H1 (cell line): ENCODE data around the gene NTPCR.

Source experiments
- ATF3 ChIP-seq: IDR thresholded peaks from 2 replicates; pipeline ENCODE4 v1.6.1; 2011; ENCODE audit warnings: low read depth, mild to moderate bottlenecking, low read length; ENCODE audit not compliant: insufficient read depth
- BRCA1 ChIP-seq: IDR thresholded peaks from 2 replicates; pipeline ENCODE4 v1.6.1; 2012; ENCODE audit warnings: low read depth, low read length, improper control_type of control experiment
- CHD2 ChIP-seq: IDR thresholded peaks from 2 replicates; pipeline ENCODE4 v1.6.1; 2012; ENCODE audit warnings: low read length, improper control_type of control experiment
- CTCF ChIP-seq, 3 experiments: IDR thresholded peaks; 1 replicate in 2 of 3; 2 replicates in 1 of 3; pipeline versions ENCODE4 v1.5.1 to v1.6.1; 2011; ENCODE audit warnings: low read length in 3 of 3, mild to moderate bottlenecking in 3 of 3, inconsistent platforms in 2 of 3, low read depth in 1 of 3, moderate library complexity in 1 of 3; ENCODE audit not compliant: insufficient read depth in 1 of 3; ENCODE audit errors: control extremely low read depth in 1 of 3
- GABPA ChIP-seq: IDR thresholded peaks from 2 replicates; pipeline ENCODE4 v1.6.1; 2011; ENCODE audit warnings: mild to moderate bottlenecking, low read length, moderate library complexity, borderline replicate concordance; ENCODE audit not compliant: insufficient read depth
- HDAC6 ChIP-seq: IDR thresholded peaks from one replicate; pipeline ENCODE4 v1.7.1; 2012; ENCODE audit warnings: low read depth, mild to moderate bottlenecking, inconsistent platforms, low read length, moderate library complexity
- POLR2A ChIP-seq, 2 experiments: IDR thresholded peaks; 1 replicate in 1 of 2; 2 replicates in 1 of 2; pipeline ENCODE4 v1.6.1; 2011; ENCODE audit warnings: low read depth in 2 of 2, low read length in 2 of 2, mild to moderate bottlenecking in 2 of 2; ENCODE audit errors: control extremely low read depth in 1 of 2
- SAP30 ChIP-seq: fragments of 300-600 bp; sonication (generic); IDR thresholded peaks from 2 replicates; pipeline ENCODE4 v1.7.1; 2012; ENCODE audit warnings: low read length, moderate library complexity, mild to moderate bottlenecking, inconsistent platforms; ENCODE audit not compliant: insufficient read depth, insufficient replicate concordance
- SIRT6 ChIP-seq: IDR thresholded peaks from one replicate; pipeline ENCODE4 v1.7.1; 2012; ENCODE audit warnings: low read length, inconsistent platforms
- TAF1 ChIP-seq: IDR thresholded peaks from 2 replicates; pipeline ENCODE4 v1.6.1; 2011; ENCODE audit warnings: mild to moderate bottlenecking, low read depth, low read length
- ZNF274 ChIP-seq: IDR thresholded peaks from 2 replicates; pipeline ENCODE4 v1.7.0; 2012; ENCODE audit warnings: low read length, borderline replicate concordance; ENCODE audit errors: extremely low read depth

DNA sequence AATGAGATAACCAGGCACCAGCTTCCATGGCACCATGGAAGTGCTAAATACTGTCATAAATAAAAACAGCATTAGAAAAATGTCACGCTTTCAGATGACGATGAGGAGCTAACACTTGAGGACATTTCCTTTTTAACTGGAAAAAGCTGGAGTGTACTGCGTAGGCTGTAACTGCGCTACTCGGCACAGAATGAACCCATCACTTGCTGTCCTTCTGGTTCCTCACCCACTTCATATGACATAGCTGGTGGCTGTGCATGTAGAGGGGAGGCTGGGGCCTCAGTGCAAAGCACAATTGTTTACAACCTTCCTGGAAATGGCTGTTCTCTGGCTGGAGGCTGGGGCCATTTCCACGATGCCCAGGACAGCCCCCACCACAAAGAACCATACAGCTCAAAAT is 55.7 kb downstream of the NTPCR start:
- TF ChIP-seq CTCF (IDR thresholded peaks at IDR 0.05; ENCODE audit: control extremely low read depth in 1 of 3, insufficient read depth in 1 of 3, low read depth in 1 of 3, low read length in 3 of 3) = no peak
- TF ChIP-seq CHD2 = no peak
- no peak for TF ChIP-seq BRCA1
- no peak for TF ChIP-seq GABPA
- TF ChIP-seq HDAC6 = no peak
- no peak for TF ChIP-seq SIRT6
- TF ChIP-seq ATF3 = no peak
- TF ChIP-seq POLR2A (IDR thresholded peaks at IDR 0.05; ENCODE audit: control extremely low read depth in 1 of 2, low read depth in 2 of 2, low read length in 2 of 2) = no peak
- no peak for TF ChIP-seq TAF1
- TF ChIP-seq ZNF274 = no peak
- TF ChIP-seq SAP30 = no peak
